SU-DHL-6 (cell line): ENCODE results near the gene PLXNC1.

Experiments used
- H2AFZ ChIP-seq: fragments of 200-600 bp; sonication (generic); 2 replicates; pipeline ENCODE4 v1.6.1; 2014; ENCODE audit warnings: low read depth, mild to moderate bottlenecking, moderate library complexity, mixed read lengths, antibody characterized with exemption, low read length; ENCODE audit not compliant: severe bottlenecking
- H3F3A ChIP-seq: fragments of 200-600 bp; shearing (Covaris generic); 2 replicates; pipeline ENCODE4 v1.6.0; 2016; ENCODE audit warnings: antibody characterized with exemption, mild to moderate bottlenecking; ENCODE audit not compliant: insufficient read depth
- H3K27ac ChIP-seq: fragments of 200-600 bp; sonication (generic); 2 replicates; pipeline ENCODE4 v1.5.1; 2016; ENCODE audit warnings: low read depth, mild to moderate bottlenecking, low read length, moderate library complexity, mixed read lengths
- H3K27me3 ChIP-seq: fragments of 200-600 bp; sonication (generic), shearing (Covaris generic); 2 replicates; pipeline ENCODE4 v1.6.0; 2014; ENCODE audit warnings: mild to moderate bottlenecking, low read length
- H3K36me3 ChIP-seq: fragments of 200-600 bp; sonication (generic); 2 replicates; pipeline ENCODE4 v1.6.1; 2014; ENCODE audit warnings: mild to moderate bottlenecking, low read length, mixed read lengths
- H3K4me2 ChIP-seq: fragments of 300-600, 200-600 bp; shearing (Covaris generic), sonication (generic); 2 replicates; pipeline ENCODE4 v1.6.0; 2014; ENCODE audit warnings: low read length, low read depth, mild to moderate bottlenecking; ENCODE audit not compliant: poor library complexity, severe bottlenecking
- H3K4me3 ChIP-seq: fragments of 200-600 bp; sonication (generic); 2 replicates; pipeline ENCODE4 v1.5.1; 2014; ENCODE audit warnings: antibody characterized with exemption, low read length, mild to moderate bottlenecking, mixed read lengths; ENCODE audit not compliant: insufficient read depth, poor library complexity, severe bottlenecking
- H3K79me2 ChIP-seq: fragments of 200-600 bp; sonication (generic); 2 replicates; pipeline ENCODE4 v1.6.1; 2014; ENCODE audit warnings: mild to moderate bottlenecking, low read length, moderate library complexity; ENCODE audit not compliant: insufficient read depth
- H3K9ac ChIP-seq: fragments of 200-600 bp; sonication (generic); 2 replicates; pipeline ENCODE4 v1.7.0; 2014; ENCODE audit warnings: mild to moderate bottlenecking, low read length
- H3K9me2 ChIP-seq: fragments of 200-600 bp; sonication (generic); replicated peaks from 2 replicates; pipeline ENCODE4 v1.6.1; 2014; ENCODE audit warnings: low read length; ENCODE audit not compliant: insufficient read depth
- H3K9me3 ChIP-seq: fragments of 200-600 bp; sonication (generic); 2 replicates; pipeline ENCODE4 v1.6.1; 2014; ENCODE audit warnings: low read length, mixed read lengths; ENCODE audit not compliant: insufficient read depth
- H4K20me1 ChIP-seq: fragments of 200-600 bp; sonication (generic); 2 replicates; pipeline ENCODE4 v1.6.1; 2014; ENCODE audit warnings: low read depth, mild to moderate bottlenecking, antibody characterized with exemption, low read length, moderate library complexity, mixed read lengths
- CTCF ChIP-seq: fragments of 200-600 bp; sonication (generic); IDR thresholded peaks from one replicate; pipeline ENCODE4 v1.5.1; 2017; ENCODE audit warnings: antibody characterized with exemption, mild to moderate bottlenecking, low read length, moderate library complexity; ENCODE audit not compliant: insufficient read depth, poor library complexity, severe bottlenecking
- EZH2phosphoT487 ChIP-seq: fragments of 200-600 bp; sonication (generic), shearing (Covaris generic); conservative IDR thresholded peaks from 2 replicates; pipeline ENCODE4 v1.6.1; 2018; ENCODE audit warnings: mild to moderate bottlenecking, antibody characterized with exemption, low read length, moderate library complexity, mixed read lengths

PLXNC1 gene

GRCh38 chr12:94211021-94211420 lies 62.6 kb downstream of the PLXNC1 start:
- H3K4me3 ChIP-seq, result no peak overlapping the region
- TF ChIP-seq EZH2phosphoT487 (no peak), CTCF (no peak)
- H2AFZ ChIP-seq, result no peak overlapping the region
- H3K9me3 ChIP-seq, result no peaks in the 10 kb centered on the region
- H4K20me1 ChIP-seq, result no peaks in the 10 kb centered on the region
- no peak overlapping the region for H3K27ac ChIP-seq
- H3K27me3 ChIP-seq, result no peaks in the 10 kb centered on the region
- peaks cover 15% of the 10 kb centered on the region for H3F3A ChIP-seq
- H3K79me2 ChIP-seq, result peaks cover 4% of the 10 kb centered on the region; the same call in 1 of the 2 replicates
- H3K36me3 ChIP-seq, result no peaks in the 10 kb centered on the region
- H3K4me2 ChIP-seq, result no peak overlapping the region
- H3K9ac ChIP-seq, result no peak overlapping the region
- H3K9me2 ChIP-seq, result no peaks in the 10 kb centered on the region

DNA sequence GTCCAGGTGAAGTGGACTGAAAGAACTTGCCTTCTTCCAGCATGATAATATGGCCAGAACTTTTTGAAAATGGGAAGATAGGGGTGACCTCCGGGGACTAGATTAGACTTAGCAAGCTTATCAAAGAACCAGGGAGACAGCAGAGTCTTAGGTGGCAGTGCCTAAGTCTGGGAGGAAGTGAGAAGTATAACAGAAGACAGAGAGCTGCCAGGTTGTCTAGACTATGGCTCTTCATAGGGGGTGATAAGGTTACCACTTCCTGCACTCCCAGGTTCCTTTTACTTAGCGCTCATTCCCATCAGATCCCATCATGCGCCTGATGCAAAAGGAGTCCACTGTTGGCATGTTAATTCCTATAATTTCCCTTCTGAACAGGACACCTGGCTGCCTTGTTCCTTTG lies 69.9 kb downstream of the PLXNC1 start:
- Histone ChIP-seq H3K9ac (no peak overlapping the region), H4K20me1 (no peaks in the 10 kb centered on the region), H3K27ac (no peak overlapping the region), H3K4me3 (no peak overlapping the region), H3K27me3 (no peaks in the 10 kb centered on the region), H3K4me2 (no peak overlapping the region), H3K9me3 (no peaks in the 10 kb centered on the region), H3F3A (no peaks in the 10 kb centered on the region), H3K9me2 (no peaks in the 10 kb centered on the region), H3K79me2 (no peaks in the 10 kb centered on the region), H2AFZ (no peak overlapping the region), H3K36me3 (no peaks in the 10 kb centered on the region)
- TF ChIP-seq EZH2phosphoT487, result no peak

GRCh38 chr12:94219622-94220302 lies 71.4 kb downstream of the PLXNC1 start:
- Histone ChIP-seq H3K27ac (no peak overlapping the region), H3K4me2 (no peak overlapping the region), H3F3A (no peaks in the 10 kb centered on the region), H3K9me2 (no peaks in the 10 kb centered on the region), H2AFZ (no peak overlapping the region), H3K4me3 (no peak overlapping the region), H3K9me3 (no peaks in the 10 kb centered on the region), H4K20me1 (no peaks in the 10 kb centered on the region), H3K27me3 (no peaks in the 10 kb centered on the region), H3K9ac (no peak overlapping the region), H3K36me3 (no peaks in the 10 kb centered on the region), H3K79me2 (no peaks in the 10 kb centered on the region)
- TF ChIP-seq EZH2phosphoT487 (no peak), CTCF (no peak)

DNA sequence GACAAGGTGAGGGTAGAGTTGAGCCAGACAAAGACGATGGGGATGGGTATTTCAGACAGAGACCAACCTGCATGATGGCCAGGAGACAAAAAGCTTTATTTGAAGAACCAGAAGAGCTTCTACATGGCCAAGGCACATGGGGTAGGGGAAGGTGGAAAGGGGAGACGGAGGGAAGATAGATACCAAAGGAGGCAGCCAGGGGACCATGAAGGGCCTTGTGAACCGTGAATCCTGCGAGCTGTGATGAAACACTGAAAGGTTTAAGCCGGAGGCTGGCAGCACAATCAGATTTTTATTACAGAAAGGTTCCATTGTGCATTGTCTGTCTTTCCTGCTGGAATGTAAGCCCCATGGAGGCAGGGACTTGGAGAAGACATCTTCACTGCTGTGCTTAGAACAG lies 72.4 kb downstream of the PLXNC1 start:
- H2AFZ ChIP-seq, result no peak overlapping the region
- H3K36me3 ChIP-seq, result no peaks in the 10 kb centered on the region
- H3F3A ChIP-seq, result no peaks in the 10 kb centered on the region
- H3K4me3 ChIP-seq, result no peak overlapping the region
- no peak overlapping the region for H3K27ac ChIP-seq
- H3K27me3 ChIP-seq, result no peaks in the 10 kb centered on the region
- H3K79me2 ChIP-seq, result no peaks in the 10 kb centered on the region
- H3K9ac ChIP-seq, result no peak overlapping the region
- no peaks in the 10 kb centered on the region for H3K9me3 ChIP-seq
- TF ChIP-seq EZH2phosphoT487 (no peak), CTCF (no peak)
- no peaks in the 10 kb centered on the region for H3K9me2 ChIP-seq
- no peaks in the 10 kb centered on the region for H4K20me1 ChIP-seq
- no peak overlapping the region for H3K4me2 ChIP-seq
